Fibroblast of the conjunctiva (primary cell): ENCODE data around the gene NDUFC1.
"Not testable (repeated sequence)": the region's sequence is repeated elsewhere in the genome, so short reads cannot be mapped to it uniquely, and the experiment has no call there.

Experiments used
- DNase-seq: peaks from one replicate; pipeline ENCODE4 v3.0.0-alpha.2; 2010; ENCODE audit warnings: low read depth

The NDUFC1 gene

DNA sequence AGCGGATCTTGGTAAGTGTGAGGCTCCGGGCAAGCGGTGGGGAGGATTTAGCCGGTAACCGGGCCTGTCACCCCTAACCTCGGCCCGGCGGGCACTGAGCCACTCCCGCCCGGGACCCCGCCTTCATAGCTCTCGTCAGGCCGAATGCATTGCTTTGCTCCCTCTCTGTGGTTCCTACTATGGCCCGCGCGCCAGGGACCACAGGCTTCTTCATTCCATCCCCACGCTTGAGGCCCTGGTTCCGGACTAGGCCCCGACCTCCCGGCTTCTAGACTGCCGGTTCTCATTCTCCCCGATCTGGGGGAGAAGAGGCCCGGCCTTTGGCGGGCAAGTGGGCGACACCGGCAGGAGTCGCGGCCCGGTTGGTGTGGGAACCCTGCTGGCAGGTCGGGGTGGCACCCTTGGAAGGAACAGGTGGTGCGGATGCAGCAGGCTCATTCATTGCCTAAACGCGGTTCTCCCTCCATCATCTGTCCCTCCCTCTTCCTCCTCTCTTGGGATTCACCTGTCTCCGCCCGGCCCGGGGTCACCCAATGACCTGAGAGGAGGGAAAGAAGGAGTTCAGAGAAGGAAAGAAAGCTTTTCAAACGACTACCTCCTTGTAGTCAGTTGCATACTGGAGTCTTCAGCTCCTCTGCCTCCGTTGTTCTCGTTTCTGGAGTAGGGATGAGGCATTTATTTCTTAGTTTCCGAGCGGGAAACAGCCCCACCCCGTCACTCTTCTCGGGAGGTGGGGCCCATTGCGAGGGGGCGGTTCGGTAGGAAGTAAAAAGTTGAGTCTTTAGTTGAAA is at the start of gene NDUFC1:
TSS of gene NDUFC1 (minus strand) at position 657 of the 791 bp plus-strand sequence. CDS start 6,679 bp downstream, outside the sequence.
- no peak for DNase-seq

DNA sequence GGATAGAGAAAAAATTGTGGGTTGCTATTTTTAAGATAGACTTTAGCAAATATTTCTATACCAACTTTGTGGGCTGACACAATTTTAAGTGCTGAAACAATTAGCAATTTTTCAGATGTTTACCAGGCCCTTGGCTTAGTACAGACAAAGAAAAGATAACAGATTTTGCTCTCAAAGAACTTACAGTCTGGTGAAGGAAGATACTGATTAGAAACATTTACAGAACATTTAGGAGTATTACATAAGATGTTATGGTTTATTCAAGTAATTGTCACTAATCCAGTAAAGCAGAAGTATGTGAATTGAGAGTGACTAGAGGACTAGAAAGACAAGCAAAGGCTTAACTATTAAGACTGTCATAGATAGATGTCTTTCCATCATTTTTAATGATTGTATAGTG is 35.3 kb upstream of the NDUFC1 start:
- DNase-seq, result no peak

DNA sequence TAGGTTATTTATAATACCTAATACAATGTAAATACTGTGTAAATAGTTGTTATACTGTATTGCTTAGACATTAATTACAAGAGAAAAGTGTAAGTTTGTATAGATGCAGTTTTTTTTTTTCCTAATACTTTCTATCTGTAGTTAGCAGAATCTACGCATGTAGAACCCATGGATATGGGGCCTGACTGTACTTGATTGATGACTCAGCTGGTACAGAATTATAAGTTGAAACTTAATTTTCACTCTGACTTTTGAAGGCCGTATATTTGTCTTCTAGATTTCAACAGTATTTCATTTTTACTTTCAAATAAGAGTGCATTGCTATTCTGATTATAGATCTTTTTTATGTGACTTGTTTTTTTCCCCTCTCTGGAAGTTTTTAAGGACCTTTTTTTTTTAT is 30.8 kb upstream of the NDUFC1 start:
- DNase-seq, result no peak

DNA sequence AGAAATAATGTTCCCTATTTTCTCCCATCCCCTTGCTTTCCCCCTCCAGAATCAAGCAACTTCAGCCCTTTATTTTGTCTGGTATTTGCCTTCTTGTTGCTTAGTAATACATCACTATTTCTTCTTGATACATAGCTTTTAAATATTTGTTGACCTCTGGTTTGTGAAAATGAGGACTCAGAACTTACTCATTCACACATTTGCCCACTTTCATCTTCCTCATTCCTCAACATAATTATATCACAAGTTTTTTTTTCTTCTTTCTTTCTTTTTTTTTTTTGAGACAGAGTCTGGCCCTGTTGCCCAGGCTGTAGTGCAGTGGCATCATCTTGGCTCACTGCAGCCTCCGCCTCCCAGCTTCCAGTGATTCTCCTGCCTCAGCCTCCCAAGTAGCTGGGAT is 28.9 kb upstream of the NDUFC1 start:
- DNase-seq, result no peak

DNA sequence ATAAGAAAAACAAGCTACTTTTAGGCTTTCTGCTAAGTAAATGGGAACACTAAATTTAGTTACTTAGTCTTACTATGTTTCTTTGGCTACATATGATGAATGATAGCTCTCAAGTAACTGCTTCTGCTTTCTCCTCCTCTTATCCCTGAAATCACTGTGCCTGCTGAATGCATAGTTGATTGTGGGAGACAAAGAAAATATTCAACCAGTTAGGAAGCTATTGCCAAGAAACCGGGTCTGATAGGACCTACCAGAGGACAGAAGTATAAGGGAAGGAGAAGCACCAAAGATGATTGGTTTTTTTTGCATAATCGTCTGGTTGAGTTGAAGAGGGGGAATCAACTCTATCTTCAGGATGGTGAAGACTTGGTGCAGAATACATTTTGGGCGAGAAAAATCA is 28.0 kb upstream of the NDUFC1 start:
- DNase-seq, result no peak

DNA sequence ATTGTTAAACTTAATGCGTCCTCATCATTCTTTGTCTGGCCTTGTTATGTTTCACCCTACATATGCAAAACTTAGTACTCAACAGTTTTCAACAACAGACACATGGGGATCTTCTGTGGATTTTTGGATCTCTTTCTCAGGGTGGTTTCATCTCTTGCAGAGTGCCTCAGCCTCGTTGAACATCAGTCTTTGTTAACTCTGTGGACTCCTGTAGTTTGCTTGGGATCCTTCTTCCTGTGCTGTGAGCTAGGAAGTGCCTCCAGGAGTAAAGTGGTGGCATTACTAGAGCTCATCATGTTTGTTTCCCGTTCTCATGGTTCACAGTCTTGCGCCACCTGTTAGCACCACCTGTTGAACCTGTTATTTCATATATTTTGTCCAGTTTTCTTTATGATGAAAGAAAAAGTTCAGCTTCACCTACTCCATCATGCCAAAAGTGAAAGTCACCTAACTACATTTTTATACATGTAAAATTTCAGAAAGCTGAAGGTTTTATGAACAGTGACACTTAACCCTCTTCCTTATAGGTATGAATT is 27.5 kb upstream of the NDUFC1 start:
- no peak for DNase-seq

DNA sequence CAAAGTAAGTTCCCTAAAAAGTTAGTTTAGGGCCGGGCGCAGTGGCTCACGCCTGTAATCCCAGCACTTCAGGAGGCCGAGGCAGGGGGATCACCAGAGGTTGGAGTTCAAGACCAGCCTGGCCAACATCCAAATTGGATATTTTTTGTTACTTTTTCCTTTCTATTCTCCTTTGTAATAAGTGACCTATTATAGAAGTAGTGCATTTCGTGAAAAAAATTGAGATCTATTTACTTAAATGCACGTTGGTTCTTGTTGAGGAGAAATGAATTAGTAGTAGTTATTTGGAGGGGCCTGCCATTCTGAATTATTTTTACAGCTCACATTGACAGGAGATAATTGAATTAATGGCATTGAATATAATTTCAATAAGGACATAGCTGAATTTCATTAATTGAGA is 22.3 kb upstream of the NDUFC1 start:
- no peak for DNase-seq

DNA sequence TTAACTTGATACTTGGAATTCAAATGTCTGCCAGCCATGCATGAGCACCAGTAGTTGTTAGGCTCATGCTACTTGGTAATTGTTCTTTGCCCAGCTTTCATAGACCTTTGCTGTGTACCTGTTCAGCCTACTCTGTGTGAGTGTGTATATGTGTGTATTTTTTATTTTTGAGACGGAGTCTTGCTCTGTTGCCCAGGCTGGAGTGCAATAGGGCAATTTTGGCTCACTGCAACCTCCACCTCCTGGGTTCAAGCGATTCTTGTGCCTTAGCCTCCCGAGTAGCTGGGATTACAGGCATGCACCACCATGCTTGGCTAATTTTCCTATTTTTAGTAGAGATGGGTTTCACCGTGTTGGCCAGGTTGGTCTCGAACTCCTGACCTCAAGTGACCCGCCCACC is 20.3 kb upstream of the NDUFC1 start:
- not testable (repeated sequence) for DNase-seq

DNA sequence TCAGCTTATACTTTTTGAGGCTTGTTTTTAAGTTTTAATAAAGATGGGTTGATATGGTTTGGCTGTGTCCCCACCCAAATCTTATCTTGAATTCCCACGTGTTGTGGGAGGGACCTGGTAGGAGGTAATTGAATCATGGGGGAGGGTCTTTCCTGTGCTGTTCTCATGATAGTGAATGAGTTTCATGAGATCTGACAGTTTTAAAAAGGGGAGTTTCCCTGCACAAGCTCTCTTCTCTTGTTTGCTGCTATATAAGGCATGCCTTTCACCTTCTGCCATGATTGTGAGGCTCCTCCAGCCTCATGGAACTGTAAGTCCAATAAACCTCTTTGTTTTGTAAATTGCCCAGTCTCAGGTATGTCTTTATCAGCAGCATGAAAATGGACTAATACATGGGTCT is 19.8 kb upstream of the NDUFC1 start:
- not testable (repeated sequence) for DNase-seq

DNA sequence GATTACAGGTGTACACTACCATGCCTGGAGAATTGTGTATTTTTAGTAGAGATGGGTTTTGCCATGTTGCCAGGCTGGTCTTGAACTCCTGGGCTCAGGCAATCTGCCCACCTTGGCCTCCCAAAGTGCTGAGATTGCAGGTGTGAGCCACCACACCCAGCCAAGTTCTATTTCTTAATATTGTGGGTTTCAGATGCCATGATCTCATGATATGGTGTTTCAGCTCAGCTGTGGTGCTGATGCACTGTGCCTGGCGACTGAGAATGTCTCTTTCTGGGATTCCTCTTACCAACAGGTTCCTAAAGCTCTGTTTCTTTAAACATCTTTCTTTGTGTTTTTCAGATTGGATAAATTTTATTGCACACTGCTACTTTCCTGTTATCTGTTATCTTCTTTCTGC is 17.3 kb upstream of the NDUFC1 start:
- no peak for DNase-seq

DNA sequence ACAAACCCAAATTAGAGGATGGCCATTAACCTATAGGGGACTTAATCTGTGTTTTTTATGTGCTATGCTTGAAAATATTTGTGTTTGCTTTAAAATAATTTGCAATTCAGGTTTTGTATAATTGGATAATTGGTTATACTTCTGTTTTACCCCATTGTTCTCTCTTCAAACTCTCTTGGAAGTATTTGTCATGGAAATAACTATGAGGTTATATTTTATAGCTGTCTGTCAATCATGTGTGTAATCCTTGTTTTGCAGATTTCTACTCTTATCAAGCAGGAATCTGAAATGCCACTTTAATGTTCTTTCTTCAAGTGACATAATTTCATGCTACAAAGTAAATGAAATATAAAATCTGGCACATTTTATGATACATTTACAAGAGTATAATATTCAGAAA is 15.4 kb upstream of the NDUFC1 start:
- DNase-seq, result no peak

DNA sequence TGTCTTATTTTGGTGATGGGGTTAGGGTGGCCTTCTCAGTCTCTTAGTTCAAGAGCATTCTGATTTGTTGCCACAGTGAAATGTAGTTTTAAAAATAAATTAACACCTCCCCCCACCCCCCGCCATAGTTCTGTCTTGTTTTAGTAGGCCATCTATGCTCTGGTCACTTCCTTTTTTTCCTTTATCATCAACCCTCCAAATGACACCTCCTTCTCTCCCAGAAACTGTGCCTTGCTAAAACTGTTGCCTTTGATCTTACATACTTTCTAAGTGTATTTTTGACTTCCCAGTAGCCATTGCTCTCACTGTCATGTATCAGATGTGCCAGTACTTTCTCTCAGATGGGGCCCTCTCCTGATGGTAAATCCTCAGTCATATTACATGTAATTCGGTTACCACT is 14.5 kb upstream of the NDUFC1 start:
- DNase-seq, result no peak

DNA sequence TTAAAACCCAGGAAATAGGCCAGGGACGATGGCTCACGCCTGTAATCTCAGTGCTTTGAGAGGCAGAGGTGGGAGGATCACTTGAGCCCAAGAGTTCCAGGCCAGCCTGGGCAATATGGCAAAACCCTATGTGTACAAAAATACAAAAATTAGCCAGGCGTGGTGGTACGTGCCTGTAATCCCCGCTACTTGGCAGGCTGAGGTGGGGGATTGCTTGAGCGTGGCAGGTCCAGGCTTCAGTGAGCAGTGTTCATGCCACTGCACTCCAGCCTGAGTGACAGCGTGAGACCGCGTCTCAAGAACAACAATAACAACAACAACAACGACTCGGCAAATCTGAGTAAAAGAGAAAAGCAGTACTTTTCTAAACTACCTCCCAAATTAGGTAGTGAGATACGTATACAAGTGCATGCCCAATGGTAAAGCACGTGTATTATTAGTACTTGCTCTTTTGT is 13.0 kb upstream of the NDUFC1 start:
- DNase-seq, result no peak

DNA sequence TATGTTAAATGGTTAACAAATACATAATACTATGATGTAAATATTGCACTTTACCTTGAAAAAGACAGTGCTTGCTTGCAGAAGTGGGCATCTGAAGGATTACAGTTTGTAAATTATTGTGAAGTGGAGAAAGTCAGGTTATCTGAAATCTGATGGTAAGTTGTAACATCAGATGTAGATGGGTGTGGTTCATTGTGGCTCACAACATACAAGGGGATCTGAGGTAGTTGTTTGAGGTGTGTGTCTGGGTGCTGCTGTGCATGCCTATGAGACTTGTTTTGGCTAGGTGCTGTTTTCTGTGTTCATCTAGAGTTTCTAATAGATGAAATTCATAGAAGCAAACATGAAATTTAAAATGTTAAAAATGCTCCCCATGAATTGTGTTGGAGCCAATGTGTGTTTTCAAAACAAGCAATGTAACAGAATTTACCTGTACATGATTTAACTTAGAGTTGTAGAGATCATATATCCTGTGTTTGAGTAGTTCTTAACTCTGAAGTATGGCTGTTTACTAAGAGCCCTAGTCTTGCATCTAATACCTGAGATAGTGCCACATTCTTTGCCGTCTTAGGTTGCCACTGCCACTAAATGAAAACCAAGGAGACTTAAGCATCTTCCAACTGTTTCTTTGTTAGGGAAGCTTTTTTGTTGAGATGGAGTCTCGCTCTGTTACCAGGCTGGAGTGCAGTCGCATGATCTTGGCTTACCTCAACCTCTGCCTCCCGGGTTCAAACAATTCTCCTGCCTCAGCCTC is 11.9 kb upstream of the NDUFC1 start:
- no peak for DNase-seq

DNA sequence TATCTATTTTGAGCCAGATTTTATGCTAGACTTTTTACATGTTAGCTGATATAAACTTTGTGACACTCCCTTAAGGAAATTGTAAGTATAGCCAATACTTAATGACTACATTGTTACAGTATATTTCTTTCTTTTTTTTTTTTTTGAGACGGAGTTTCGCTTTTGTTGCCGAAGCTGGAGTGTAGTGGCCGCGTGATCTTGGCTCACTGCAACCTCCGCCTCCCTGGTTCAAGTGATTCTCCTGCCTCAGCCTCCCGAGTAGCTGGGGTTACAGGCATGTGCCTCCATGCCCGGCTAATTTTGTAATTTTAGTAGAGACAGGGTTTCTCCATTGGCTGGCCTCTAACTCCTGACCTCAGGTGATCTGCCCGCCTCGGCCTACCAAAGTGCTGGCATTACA is 11.1 kb upstream of the NDUFC1 start:
- DNase-seq, result not testable (repeated sequence)

DNA sequence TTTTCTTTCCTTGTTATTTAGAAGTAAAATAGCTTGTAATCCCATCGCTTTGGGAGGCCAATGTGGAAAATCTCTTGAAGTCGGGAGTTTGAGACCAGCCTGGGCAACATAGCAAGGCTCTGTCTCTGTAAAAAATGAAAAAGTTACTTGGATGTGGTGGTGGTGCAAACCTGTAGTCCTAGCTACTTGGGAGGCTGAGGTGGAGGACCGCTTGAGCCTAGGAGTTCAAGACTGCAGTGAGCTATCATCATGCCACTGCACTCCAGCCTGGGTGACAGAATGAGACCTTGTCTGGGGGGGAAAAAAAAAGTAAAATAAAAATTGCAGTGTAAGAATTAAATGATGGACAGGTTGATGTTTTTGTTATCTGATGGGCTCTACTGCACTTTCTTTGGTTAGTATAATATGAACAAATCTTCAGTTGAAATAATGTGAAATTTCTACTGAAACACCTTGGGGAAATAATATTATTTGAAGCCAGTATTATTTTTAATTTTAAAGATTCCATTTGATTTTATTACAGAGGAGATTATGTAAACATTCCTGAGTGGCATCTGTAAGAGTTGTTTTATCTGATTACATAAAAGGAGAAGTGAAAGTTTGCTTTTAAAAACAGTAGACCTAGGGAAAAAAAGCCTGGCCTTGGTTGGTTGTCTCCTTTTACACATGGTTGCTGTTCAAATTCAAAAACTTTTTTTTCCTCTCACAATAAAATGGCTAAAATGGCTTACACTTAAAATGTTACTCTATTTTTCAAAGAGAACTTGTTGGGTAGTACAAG is 10.5 kb upstream of the NDUFC1 start:
- DNase-seq, result no peak

DNA sequence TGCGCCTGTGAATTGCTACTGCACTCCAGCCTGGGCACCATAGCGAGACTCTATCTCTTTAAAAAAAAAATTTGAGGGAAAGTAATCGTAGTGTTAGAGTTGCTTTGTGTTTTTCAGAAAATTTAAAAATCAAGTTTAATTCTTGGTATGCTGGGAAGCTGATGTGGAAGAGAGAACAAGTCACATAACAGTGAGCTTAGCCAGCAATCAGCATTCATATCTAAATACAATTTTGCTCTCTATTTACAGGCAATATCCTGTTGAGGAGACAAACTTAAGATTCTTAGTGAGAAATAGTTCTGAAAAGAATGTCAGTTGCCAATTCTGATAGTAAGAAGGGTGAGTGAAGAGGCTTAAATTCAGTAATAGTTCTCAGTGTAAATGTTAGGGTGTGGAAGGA is 9.6 kb upstream of the NDUFC1 start:
- no peak for DNase-seq

DNA sequence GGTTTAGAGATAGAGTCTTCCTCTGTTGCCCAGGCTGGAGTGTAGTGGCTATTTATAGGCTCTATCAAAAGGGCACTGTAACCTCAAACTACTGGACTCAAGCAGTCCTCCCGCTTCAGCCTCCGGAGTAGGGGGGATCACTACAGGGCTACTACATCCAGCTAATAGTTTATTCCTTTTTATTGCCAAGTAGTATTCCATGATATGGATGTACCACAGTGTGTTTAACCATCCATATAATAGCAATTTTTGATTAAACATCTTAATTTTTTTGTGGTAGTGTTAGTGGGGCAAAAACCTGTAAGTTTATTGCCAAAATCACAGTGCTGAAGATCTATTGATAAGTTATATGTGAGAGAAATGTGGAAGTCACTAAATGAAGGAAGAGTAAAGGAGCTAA is 2.6 kb upstream of the NDUFC1 start:
- DNase-seq, result no peak

DNA sequence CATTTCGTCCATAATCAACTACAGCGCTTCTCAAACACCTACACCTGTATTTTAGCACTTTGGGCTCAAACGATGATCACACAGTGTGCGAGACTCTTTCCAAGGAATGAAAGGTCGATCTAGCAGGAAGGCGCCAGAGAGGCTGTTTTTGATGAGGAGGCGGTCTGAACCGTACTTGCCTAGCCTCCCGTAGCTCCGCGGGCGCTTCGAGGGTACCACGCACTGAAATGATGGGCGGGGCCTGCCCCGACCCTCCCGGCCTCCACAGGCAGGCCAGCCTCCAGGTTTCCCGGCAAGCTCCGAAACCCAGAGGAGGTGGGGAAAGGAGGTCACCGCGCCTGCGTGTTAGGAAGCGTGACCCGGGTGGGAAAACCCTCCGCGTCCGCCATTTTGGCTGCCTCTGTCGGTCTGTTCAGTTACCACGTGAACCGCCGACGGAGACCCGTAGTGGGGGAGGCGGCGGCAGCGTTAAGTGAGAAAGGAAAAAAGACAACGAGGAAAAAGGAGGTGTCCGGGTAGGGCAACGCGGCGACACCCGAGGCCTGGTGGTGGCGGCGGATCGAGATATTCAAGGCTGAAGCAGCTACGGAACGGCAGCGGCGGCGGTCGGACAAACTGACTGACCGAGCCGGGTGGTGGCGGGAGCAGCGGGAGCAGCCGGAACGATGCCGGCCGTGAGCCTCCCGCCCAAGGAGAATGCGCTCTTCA is 1.0 kb downstream of the NDUFC1 start, which contains the start of gene NAA15:
TSS of gene NAA15 (plus strand) at position 393 of the 708 bp plus-strand sequence. CDS start at position 666, 273 bp downstream.
- DNase-seq, result peak; percentile 94

DNA sequence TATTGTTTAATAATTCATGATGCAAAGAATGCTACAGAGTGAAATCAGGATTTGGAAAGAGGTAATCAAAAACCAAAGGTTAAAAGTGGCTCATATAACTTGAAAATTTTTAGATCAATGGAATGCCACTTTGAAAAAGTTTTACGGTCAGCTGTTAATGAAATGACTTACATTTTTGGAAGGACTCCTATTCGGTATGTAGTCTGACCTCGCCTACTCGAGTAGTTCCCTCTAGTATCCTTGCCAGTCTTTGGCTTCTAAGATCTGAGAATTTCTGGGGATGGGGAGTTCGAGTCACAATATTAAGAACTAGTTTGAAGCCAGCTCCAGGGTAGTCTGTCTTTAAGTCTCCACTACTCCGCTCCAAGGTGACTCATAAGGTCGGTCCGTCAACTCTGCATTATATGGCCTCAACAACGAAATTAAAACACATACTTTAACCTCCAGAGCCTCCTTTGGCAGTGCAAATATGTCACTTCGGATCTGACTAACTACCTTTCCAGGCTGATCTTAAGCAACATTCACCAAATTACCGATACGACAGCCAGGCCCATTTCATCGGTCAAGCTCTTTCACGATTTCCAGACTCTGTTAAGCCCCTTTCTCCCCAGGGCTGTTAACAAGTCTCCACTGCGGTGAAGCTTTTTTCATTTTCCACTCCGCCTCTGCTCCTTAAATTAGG is 1.7 kb downstream of the NDUFC1 start:
- peak; percentile 34 for DNase-seq

DNA sequence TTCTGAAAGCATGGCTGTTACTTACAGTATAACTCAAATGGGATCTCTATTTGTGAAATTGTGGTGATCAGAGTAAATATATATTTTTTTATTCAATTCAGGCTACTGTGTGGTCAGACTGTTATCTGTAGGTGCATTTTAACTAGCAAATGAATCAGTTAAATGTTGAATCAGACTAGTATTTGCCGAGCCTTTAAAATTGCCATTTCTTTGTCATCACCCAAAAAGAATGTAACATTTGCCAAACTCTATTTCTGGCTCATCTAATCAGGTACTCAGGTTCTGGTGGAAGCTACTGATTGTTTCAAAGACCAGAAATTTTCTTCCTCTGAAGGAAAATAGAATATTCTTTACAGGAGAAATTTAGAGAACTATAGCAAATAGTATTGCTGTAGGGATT is 2.7 kb downstream of the NDUFC1 start:
- no peak for DNase-seq
